PC-9 (cell line): Measurements from ENCODE around the gene MRFAP1L1. TPM values are rescaled to one million over a fixed set of nuclear protein-coding genes. Genes with fewer than 3 reads are reported as not detected.

ENCODE experiments used
- BruUV-seq: library from RNA; stranded (reverse); fragments of 400-500 nt; replicated peaks from 2 replicates; lab custom pipeline; 2021; lab: Mats Ljungman, UMichigan
- CTCF ChIA-PET: fragments of 300-600 bp; sonication (Branson Sonifier 250); formaldehyde crosslinking; loops from one replicate; lab custom pipeline; 2022; ENCODE audit warnings: antibody characterized with exemption; lab: Charles Lee
- POLR2A ChIA-PET: fragments of 300-600 bp; sonication (Branson Sonifier 250); formaldehyde crosslinking; loops from one replicate; lab custom pipeline; 2022; ENCODE audit warnings: antibody characterized with exemption; ENCODE audit not compliant: unreplicated experiment; lab: Charles Lee
- DNase-seq, 2 experiments: peaks; one replicate each; pipeline versions ENCODE4 v3.0.0 to v3.0.0-alpha.2; 2015 to 2022; ENCODE audit warnings: mixed read lengths in 1 of 2
- H2AFZ ChIP-seq: fragments of 200-600 bp; sonication (generic); 2 replicates; pipeline ENCODE4 v1.8.1; 2017; ENCODE audit warnings: antibody characterized with exemption
- H3F3A ChIP-seq: fragments of 200-600 bp; sonication (generic); 2 replicates; pipeline ENCODE4 v1.8.1; 2017; ENCODE audit warnings: antibody characterized with exemption, mild to moderate bottlenecking, low read depth; ENCODE audit not compliant: insufficient read depth
- H3K27ac ChIP-seq: fragments of 200-600 bp; sonication (generic); 2 replicates; pipeline ENCODE4 v1.6.1; 2016; ENCODE audit warnings: mixed run types
- H3K27me3 ChIP-seq: fragments of 200-600 bp; sonication (generic); 2 replicates; pipeline ENCODE4 v1.6.1; 2016; ENCODE audit warnings: low read depth, mixed run types; ENCODE audit not compliant: insufficient read depth
- H3K36me3 ChIP-seq: fragments of 200-600 bp; sonication (generic); 2 replicates; pipeline ENCODE4 v1.6.1; 2016; ENCODE audit warnings: low read depth, mixed run types
- H3K4me1 ChIP-seq: fragments of 200-600 bp; sonication (generic); replicated peaks from 2 replicates; pipeline ENCODE4 v1.6.1; 2016; ENCODE audit warnings: mixed run types; ENCODE audit not compliant: insufficient read depth
- H3K4me2 ChIP-seq: fragments of 200-600 bp; sonication (generic); 2 replicates; pipeline ENCODE4 v1.6.1; 2017; ENCODE audit warnings: mixed run types
- H3K4me3 ChIP-seq: fragments of 200-600 bp; sonication (generic); 2 replicates; pipeline ENCODE4 v1.6.1; 2016; ENCODE audit warnings: mixed run types
- H3K79me2 ChIP-seq: fragments of 200-600 bp; sonication (generic); 2 replicates; pipeline ENCODE4 v1.6.1; 2017; ENCODE audit warnings: low read depth, mixed run types
- H3K9me2 ChIP-seq: fragments of 200-600 bp; sonication (generic); 2 replicates; pipeline ENCODE4 v1.8.1; 2017; ENCODE audit warnings: mild to moderate bottlenecking; ENCODE audit not compliant: insufficient read depth
- H3K9me3 ChIP-seq: fragments of 200-600 bp; sonication (generic); 2 replicates; pipeline ENCODE4 v1.8.1; 2016; ENCODE audit warnings: low read depth; ENCODE audit not compliant: insufficient read depth
- H4K20me1 ChIP-seq: fragments of 200-600 bp; sonication (generic); 2 replicates; pipeline ENCODE4 v1.8.1; 2017; ENCODE audit not compliant: insufficient read depth
- EZH2 ChIP-seq: fragments of 200-600 bp; sonication (generic); IDR thresholded peaks from 2 replicates; pipeline ENCODE4 v1.8.0; 2017; ENCODE audit warnings: antibody characterized with exemption, low read depth
- intact Hi-C: fragments of 100-400 bp; cut with micrococcal nuclease; formaldehyde crosslinking; loops from one replicate; pipeline ENCODE4 v1.10.0; 2022; ENCODE audit not compliant: unreplicated experiment
- total RNA-seq: library from RNA; stranded (reverse); gene quantifications from 2 replicates; pipeline ENCODE4 v1.2.3, GENCODE V29; 2021
- TF ChIP-seq, protein P1 (sequence below): fragments of 200-600 bp; sonication (generic); conservative IDR thresholded peaks from 2 replicates; pipeline ENCODE4 v1.6.1; 2017; ENCODE audit warnings: mixed run types, antibody characterized with exemption, mild to moderate bottlenecking, moderate library complexity

Gene MRFAP1L1
- total RNA-seq, 1 experiment from 2014 or later: 51.4 TPM

GRCh38 chr4:6692379-6692778 is 17.3 kb downstream of the MRFAP1L1 start:
- ChIA-PET CTCF (no interaction called here), POLR2A (interaction anchor here (0.6 to 1.1 kb wide), 4 partner anchors 19 to 141 kb away, joined by 3 to 28 read pairs (median 3); a partner anchor contains a TSS)
- BruUV-seq: no TSS peak
- H2AFZ ChIP-seq: no peak overlapping the region
- DNase-seq: no peak
- H3K27ac ChIP-seq: peak overlapping the region; percentile 100
- peaks cover 73% of the 10 kb centered on the region for H3F3A ChIP-seq
- no peaks in the 10 kb centered on the region for H3K9me2 ChIP-seq
- H3K27me3 ChIP-seq: no peaks in the 10 kb centered on the region
- H3K9me3 ChIP-seq: no peaks in the 10 kb centered on the region
- H3K4me1 ChIP-seq: peaks cover 69% of the 10 kb centered on the region
- no peak for TF ChIP-seq EZH2
- TF ChIP-seq, protein P1, sequence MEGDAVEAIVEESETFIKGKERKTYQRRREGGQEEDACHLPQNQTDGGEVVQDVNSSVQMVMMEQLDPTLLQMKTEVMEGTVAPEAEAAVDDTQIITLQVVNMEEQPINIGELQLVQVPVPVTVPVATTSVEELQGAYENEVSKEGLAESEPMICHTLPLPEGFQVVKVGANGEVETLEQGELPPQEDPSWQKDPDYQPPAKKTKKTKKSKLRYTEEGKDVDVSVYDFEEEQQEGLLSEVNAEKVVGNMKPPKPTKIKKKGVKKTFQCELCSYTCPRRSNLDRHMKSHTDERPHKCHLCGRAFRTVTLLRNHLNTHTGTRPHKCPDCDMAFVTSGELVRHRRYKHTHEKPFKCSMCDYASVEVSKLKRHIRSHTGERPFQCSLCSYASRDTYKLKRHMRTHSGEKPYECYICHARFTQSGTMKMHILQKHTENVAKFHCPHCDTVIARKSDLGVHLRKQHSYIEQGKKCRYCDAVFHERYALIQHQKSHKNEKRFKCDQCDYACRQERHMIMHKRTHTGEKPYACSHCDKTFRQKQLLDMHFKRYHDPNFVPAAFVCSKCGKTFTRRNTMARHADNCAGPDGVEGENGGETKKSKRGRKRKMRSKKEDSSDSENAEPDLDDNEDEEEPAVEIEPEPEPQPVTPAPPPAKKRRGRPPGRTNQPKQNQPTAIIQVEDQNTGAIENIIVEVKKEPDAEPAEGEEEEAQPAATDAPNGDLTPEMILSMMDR: no peak
- H3K4me3 ChIP-seq: peak overlapping the region; percentile 86
- H4K20me1 ChIP-seq: peaks cover 29% of the 10 kb centered on the region
- H3K36me3 ChIP-seq: peaks cover 21% of the 10 kb centered on the region
- peak overlapping the region; percentile 99 for H3K4me2 ChIP-seq
- peaks cover 48% of the 10 kb centered on the region for H3K79me2 ChIP-seq
- intact Hi-C loops: no loop called here

GRCh38 chr4:6689506-6689960 is 20.1 kb downstream of the MRFAP1L1 start:
- intact Hi-C loops: loop anchor here (1.0 to 5.0 kb wide), 4 partner anchors 15 to 417 kb away; partner anchors contain the start of gene KIAA0232
- ChIA-PET CTCF (interaction anchor here (0.6 to 1.4 kb wide), 5 partner anchors 10 to 961 kb away, joined by 5 to 7 read pairs (median 5); no protein-coding TSS in a partner anchor), POLR2A (interaction anchor here (0.6 to 1.5 kb wide), 4 partner anchors 15 to 379 kb away, joined by 3 to 17 read pairs (median 7); partner anchors contain the start of genes GRPEL1 and MRFAP1)
- Histone ChIP-seq H3K27ac (peak overlapping the region; percentile 100), H3K4me1 (peaks cover 56% of the 10 kb centered on the region), H3K9me2 (no peaks in the 10 kb centered on the region), H3K36me3 (no peaks in the 10 kb centered on the region), H3K4me2 (peak overlapping the region; percentile 86), H3K27me3 (no peaks in the 10 kb centered on the region), H3K79me2 (peaks cover 21% of the 10 kb centered on the region), H3K4me3 (peak overlapping the region; percentile 46; the same call in 1 of the 2 replicates), H2AFZ (no peak overlapping the region), H3K9me3 (no peaks in the 10 kb centered on the region), H4K20me1 (peaks cover 3% of the 10 kb centered on the region; the same call in 1 of the 2 replicates), H3F3A (peaks cover 46% of the 10 kb centered on the region)
- DNase-seq: peak; percentile 70 to 77
- TF ChIP-seq, protein P1: no peak
- TF ChIP-seq EZH2: no peak
- no TSS peak for BruUV-seq

DNA sequence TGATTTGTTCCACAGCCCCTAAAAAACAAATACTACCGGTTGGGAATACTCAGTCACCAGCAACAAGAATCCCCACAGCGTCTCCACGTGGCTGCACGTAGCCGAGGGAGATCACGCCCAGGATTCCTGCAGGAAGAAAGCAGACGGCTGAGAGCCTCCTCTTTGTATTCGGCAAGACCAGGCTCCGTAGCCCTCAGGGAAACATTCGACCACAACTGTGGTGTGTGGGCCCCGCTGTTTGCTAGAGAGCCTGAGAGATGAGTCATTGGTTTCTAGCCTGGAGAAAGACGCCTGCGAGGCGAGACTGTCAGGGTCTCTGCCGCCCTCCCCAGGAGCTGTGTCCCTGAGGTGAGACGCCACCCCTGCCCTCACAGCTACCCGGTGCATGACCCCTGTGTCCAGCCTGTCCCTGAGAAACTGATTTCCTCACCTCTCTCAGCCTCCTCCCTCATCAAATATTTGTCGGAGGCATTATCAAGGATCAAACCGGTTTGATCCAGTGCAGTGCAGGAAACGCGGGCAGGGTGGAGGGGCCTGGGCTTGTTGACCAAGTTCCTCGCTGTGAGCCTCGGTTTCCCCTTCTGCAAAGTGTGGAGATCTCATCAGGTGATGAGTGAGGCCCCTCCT is 20.7 kb downstream of the MRFAP1L1 start:
- no peak for TF ChIP-seq EZH2
- TF ChIP-seq, protein P1: no peak
- peaks cover 56% of the 10 kb centered on the region for H3K4me1 ChIP-seq
- H3K9me3 ChIP-seq: no peaks in the 10 kb centered on the region
- CTCF ChIA-PET: interaction anchor here (0.6 to 1.4 kb wide), 5 partner anchors 11 to 962 kb away, joined by 5 to 7 read pairs (median 5); no protein-coding TSS in a partner anchor
- peak; percentile 94 to 98 for DNase-seq
- H4K20me1 ChIP-seq: no peaks in the 10 kb centered on the region
- H3K4me3 ChIP-seq: peak overlapping the region; percentile 46; the same call in 1 of the 2 replicates
- H3K27ac ChIP-seq: peak overlapping the region; percentile 100
- intact Hi-C loops: loop anchor here (1.0 to 5.0 kb wide), 4 partner anchors 14 to 417 kb away; partner anchors contain the start of gene KIAA0232
- no peak overlapping the region for H2AFZ ChIP-seq
- H3K9me2 ChIP-seq: no peaks in the 10 kb centered on the region
- peaks cover 16% of the 10 kb centered on the region for H3K79me2 ChIP-seq
- peaks cover 46% of the 10 kb centered on the region for H3F3A ChIP-seq
- no TSS peak for BruUV-seq
- H3K36me3 ChIP-seq: no peaks in the 10 kb centered on the region
- H3K27me3 ChIP-seq: no peaks in the 10 kb centered on the region
- peak overlapping the region; percentile 86 for H3K4me2 ChIP-seq
- POLR2A ChIA-PET: interaction anchor here (0.6 to 1.5 kb wide), 7 partner anchors 14 to 379 kb away, joined by 3 to 17 read pairs (median 7); partner anchors contain the start of genes GRPEL1 and MRFAP1
